Measurements from ENCODE around the gene ZYX.
"Not testable (repeated sequence)": the region's sequence is repeated elsewhere in the genome, so short reads cannot be mapped to it uniquely, and the experiment has no call there.

ZYX gene

DNA sequence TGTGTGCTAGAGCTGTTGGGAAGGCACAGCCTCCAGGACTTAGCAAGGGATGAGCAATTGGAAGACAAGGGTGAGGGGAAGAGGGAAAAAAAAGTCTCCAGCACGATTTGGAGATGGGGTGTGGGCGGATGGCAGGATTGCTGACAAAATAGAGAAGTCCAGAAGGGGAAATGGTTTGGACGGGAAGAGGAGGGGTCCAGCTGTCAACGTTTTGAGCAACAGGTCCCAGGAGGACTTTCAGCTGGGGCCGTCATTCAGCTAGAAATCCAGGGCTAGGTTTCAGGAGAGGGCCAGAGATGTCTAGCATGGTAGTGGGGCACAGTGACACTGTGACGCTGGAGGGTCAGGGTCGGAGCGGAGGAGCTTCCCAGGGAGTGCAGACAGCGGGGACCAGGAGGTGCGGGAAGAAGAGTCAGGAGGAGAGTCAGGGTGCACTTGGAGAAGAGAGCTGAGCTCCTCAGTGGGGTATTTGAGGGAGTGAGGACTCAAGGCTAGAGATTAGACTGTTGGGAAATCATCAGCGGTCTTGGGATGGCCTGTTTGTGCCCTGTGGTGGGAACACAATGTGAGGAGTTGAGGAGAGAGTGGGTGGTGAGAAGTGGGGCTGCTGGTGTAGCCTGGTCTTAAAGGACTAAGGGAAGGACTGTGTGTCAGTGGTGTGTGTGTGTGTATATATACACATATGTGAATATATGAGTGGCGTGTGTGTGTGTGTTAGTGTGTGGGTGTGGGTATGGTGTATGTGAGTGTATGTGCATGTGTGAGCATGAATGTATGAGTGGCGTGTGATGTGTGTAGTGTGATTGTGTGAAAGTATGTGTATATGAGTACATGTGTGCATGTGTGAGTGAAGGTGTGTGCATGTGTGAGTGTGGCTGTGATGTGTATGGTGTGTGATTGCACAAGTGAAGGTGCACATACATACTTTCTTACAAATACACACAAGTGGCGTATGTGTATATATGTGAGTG, 3.8 kb downstream of the ZYX start:
- DNase-seq (ENCODE audit: extremely low read depth in 1 of 2, low read depth in 1 of 2) = no peak

DNA sequence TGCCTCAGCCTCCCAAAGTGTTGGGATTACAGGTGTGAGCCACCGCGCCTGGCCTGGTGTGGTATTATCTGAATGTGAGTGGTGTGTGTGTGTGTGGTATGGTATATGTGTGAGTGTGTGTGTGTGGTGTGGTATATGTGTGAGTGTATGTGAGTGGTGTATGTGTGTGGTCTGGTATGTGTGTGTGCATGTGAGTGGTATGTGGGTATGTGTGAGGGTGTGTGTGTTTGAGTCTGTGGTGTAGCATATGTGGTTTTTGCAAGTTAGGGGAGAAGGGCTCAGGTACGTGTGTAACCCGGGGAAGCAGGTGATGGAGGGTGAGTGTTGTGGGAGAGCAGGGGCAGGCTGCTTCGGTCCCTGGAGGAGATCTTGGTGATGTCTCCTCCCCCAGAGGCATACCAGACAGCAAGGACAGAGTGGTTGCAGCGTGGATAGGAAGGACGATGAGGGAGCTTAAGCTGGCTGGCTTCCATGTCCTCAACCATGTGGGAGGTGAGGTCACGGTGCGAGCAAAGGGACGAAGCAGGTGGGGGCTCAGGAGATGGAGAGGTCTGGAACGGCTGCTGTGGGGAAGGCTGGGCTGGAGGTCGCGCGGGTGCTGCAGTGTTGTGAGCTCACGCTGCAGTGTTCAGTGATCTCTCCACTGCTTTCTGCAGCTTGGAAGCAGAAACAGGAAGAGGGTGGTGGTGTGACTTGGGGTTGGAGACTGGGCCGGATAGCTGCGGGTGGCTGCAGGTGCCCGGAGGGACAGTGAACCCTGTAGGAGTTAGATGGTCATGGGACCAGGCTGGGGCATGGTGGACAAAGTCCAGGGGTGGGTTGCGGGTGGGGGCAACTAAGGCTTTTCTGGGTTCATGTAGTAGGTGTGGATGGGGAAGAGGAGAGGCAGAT, 5.0 kb downstream of the ZYX start:
- DNase-seq (ENCODE audit: extremely low read depth in 1 of 2, low read depth in 1 of 2) = no peak

DNA sequence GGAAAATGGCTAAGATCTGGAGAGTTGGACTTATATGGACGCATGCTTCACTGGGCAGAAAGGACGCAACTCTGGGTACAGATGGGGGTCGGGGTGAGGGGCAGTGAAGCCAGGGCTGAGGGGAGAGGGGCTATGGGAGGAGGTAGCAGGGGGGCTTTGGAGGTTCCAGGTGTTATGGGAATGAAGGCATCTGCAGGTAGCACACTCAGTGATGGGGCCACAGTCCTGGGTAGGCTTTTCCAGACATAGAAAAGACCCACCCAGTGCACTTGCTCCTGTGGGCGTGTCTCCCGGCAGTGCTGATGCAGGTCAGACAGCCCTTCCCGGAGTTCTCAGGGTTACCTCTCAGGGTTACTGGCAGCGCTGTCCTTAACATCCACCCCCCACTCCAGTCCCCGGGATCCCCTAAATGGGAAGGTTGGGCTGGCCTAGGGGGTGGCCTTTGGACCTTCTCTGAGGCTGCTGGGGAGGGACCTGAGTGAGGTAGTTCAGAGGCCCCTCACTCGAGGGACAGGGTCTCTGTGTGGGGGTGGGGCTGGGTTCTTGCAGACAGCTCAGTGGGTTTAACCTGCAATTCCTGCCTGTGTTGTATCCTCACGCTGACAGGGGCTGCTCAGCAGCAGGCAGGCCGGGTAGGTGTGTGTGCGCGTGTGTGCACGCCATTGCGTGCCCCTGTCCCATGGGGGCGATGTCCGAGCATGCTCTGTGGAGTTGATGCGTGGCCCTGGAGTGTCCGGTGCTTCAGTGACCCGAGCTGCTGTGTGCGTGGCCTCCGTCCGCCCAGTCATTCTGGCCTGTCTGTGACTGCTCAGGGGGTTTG, 6.2 kb downstream of the ZYX start:
- no peak for DNase-seq (ENCODE audit: extremely low read depth in 1 of 2, low read depth in 1 of 2)

DNA sequence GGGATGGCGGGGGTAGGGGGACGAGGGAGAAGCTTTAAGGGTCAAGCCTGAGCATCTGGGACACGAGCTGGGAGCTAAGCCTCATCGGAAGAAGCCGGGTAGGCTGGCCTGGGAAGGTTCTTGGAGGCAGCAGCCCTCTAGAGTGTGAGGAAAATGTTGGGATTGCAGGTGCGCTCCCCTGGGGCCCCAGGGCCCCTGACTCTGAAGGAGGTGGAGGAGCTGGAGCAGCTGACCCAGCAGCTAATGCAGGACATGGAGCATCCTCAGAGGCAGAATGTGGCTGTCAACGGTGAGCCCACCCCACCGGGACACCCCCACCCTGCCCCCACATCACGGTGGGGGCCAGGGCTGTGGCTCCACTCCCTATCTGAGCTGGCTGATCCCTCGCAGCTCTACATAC, 6.9 kb downstream of the ZYX start:
- DNase-seq (ENCODE audit: extremely low read depth in 1 of 2, low read depth in 1 of 2) = no peak

DNA sequence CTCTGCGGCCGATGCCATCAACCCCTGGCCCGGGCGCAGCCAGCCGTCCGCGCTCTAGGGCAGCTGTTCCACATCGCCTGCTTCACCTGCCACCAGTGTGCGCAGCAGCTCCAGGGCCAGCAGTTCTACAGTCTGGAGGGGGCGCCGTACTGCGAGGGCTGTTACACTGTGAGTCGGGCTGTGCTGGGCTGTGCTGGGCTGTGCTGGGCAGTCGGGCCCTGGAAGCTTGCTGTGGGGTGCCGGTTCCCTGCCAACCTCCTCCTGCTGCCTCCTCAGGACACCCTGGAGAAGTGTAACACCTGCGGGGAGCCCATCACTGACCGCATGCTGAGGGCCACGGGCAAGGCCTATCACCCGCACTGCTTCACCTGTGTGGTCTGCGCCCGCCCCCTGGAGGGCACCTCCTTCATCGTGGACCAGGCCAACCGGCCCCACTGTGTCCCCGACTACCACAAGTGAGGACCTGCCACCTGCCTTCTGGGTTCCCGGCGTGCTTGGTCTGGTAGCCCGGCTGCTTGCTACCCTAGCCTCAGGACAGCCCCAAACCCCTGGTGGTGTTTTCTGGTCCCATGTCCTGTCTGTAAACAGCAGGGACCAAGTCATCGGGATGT, 7.5 kb downstream of the ZYX start:
- DNase-seq (ENCODE audit: extremely low read depth in 1 of 2, low read depth in 1 of 2) = no peak

DNA sequence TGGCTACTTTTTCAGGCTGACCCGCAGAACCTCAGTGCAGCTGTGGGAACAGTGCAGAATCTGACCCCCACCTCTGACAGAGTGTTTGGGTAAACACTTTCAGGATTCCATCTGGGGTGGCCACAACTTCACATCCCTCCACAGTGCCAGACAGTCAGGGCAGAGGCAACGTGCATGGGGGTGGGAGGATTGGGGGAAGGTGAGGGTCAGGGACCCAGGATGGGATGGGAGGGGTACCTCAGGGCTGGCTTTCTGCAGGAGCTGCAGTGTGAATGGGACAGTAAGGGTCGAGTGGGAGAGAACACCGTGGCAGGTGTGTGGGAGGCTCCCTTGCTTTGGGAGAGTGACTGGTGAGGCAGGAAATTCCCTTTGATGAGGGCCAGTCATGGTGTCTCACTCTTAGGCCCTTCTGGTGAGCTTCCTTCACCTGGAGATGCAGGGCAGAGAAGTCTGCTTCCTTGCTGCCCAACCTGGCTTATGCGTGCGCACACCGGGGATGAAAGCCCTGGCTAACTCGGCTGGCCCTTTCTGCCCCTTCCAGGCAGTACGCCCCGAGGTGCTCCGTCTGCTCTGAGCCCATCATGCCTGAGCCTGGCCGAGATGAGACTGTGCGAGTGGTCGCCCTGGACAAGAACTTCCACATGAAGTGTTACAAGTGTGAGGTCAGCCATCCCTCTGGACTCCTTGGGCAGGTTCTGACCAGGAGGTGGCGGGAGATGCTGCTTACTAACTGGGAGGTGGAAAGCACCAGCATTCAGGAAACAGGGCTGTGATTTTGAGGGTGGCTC, 8.4 kb downstream of the ZYX start:
- DNase-seq (ENCODE audit: extremely low read depth in 1 of 2, low read depth in 1 of 2) = no peak

DNA sequence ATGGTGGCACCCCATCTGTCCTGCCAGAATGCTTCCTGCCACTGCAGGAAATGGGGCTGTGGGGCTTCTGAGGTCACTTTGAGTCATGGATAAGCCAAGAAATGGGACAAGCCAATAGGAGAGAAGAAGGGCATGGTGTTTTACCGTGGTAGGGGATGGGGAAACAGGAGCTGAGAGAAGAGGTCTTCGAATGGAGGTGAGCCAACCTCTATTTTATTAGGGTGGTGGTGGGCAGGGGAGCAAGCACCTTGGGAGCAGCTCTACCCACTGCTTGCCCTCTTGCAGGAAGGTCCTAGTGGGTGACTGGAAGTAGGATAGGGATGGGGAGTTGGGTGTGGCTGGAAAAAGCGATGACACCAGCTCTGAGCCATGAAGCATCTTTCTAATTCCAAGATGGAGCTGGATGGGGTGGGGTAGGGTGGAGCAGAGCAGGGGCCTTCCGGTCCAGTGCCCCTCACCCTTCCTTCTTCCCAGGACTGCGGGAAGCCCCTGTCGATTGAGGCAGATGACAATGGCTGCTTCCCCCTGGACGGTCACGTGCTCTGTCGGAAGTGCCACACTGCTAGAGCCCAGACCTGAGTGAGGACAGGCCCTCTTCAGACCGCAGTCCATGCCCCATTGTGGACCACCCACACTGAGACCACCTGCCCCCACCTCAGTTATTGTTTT, 9.1 kb downstream of the ZYX start:
- no peak for DNase-seq (ENCODE audit: extremely low read depth in 1 of 2, low read depth in 1 of 2)

DNA sequence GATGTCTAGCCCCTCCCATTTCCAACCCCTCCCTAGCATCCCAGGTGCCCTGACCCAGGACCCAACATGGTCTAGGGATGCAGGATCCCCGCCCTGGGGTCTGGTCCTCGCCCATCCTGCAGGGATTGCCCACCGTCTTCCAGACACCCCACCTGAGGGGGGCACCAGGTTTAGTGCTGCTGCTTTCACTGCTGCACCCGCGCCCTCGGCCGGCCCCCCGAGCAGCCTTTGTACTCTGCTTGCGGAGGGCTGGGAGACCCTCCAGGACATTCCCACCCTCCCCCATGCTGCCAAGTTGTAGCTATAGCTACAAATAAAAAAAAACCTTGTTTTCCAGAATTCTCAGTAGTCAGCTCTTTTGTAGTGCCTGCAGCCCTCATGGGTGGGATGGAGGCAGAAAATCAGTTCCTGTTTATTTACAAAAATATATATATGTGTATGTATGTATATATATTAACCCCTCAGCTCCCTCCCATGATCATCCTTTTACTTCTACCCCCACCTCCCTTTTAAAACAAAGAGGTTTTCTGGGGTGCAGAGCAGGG, 9.7 kb downstream of the ZYX start:
- no peak for DNase-seq (ENCODE audit: extremely low read depth in 1 of 2, low read depth in 1 of 2)

DNA sequence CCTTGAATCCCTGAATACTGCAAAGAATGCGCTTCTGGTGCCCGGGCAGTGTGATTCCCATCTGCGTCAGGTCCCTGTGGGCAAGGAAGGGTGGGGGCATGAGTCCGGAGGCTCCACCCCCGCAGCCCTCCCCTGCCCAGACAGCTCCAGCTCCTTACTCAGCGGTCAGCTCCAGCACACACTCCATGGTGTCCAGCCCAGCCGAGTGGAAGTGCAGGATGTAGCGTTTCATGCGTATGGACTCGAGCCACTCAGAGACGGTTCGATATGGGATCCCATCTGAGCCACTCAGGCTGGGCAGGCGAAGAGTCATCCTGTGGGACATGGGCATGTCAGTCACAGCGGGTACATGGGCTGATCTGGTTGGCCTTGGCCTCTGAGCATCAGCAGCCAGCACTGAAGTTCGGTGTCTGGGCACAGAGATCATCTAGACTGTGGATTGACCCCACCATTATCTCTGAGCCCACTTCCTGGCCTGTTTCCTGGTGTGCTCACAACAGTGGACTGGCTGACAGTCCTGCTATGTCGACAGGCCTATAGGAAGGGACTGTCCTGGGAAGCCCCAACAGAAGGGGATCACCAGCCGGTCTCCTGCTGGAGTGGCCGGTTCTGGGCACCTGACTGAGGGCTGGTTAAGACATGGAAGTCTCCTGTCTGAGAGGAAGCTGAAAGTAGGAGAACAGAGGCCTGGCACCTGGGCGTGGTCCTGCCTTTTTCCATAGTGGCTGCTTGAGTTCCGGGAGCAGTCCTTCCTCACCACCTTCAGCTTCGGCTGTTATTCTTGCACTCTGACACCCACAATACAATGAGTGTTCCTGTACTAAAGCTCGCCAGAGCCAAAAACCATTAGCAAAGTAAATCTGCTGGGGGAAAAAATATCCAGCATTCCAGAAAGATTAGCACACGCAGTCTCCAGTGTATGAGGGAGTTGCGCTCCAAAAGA, 10.6 kb downstream of the ZYX start:
- no peak for DNase-seq (ENCODE audit: extremely low read depth in 1 of 2, low read depth in 1 of 2)

DNA sequence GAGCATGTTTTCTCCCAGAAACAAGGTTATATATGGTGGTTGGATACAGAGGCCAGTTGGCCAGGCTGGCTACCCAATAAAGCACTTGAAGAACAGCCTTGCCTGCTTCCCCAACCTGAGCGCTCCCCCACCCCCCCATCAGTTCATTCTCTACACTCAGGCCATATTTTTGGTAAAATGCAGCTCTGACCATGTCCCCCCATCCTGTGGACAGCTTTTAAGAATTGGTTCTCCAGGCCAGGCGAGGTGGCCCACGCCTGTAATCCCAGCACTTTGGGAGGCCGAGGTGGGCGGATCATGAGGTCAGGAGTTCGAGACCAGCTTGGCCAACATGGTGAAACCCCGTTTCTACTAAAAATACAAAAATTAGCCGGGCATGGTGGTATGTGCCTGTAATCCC, 11.3 kb downstream of the ZYX start:
- DNase-seq (ENCODE audit: extremely low read depth in 1 of 2, low read depth in 1 of 2) = not testable (repeated sequence)

DNA sequence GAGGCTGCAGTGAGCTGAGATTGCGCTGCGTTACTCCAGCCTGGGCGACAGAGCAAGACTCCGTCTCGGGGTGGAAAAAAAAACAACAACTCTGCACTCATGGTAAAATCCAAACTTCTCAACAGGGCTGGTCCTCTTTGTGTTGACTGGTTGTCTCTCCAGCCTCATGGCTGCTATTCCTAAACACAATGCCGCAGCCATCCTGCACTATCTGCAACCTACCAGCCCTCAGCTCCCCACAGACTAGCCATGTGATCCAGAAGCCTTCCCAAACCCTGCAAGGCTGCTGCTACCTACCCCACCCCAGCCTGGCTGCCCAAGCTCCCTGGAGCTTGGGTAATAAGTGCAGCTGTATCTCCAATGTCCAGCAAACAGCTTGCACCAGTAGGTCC, 11.7 kb downstream of the ZYX start:
- DNase-seq (ENCODE audit: extremely low read depth in 1 of 2, low read depth in 1 of 2) = no peak

DNA sequence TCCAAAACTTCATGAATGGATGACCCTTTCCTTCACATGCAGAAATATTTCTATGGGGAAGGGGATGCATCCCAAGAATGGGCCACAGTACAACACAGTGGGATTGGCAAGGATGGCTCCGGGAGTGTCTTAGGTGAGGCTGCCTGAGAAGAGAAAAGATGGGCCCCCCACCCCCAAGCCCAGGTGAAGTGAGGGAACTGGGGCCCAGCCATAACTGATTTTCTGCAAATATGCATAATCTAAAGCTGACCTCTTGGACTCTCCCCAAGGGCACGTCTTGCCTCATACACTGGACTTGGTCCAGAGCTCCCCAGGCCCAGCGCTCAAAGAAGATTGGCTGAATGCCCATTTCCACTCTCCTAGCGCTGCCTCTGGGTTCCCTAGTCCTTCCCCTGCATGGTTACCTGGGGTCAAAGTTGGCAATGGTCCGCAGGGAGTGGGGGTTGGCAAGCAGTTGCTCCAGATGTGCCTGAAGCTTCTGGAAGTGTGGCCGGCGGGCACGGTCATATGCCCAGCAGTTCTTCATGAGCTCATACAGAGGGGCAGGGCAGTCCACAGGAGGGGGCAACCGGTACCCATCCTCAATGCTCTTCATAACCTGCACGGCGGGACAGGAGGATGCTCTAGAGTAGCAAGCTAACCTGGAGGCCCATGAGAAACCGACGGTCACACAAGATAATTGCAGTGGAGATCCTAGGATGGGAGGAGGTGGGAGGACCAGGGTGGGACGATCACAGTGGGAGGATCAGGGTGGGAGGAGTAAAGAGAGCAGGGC, 12.3 kb downstream of the ZYX start:
- DNase-seq (ENCODE audit: extremely low read depth in 1 of 2, low read depth in 1 of 2) = no peak

DNA sequence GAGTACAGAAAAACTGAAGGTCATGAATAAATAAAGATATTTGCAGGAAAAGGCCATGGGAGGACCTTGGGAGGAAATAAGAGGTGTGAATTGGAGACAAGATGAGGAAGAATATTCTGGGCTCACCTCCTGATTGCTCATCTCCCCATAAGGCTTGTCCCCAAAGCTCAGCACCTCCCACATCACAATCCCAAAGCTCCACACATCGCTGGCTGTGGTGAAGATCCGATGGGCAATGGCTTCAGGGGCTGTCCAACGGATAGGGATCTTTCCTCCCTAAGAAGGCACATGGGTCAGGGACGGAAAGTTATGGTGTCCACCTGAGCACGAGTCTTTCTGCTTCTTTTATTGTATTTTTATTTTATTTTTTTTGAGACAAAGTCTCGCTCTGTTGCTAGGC, 12.9 kb downstream of the ZYX start:
- DNase-seq (ENCODE audit: extremely low read depth in 1 of 2, low read depth in 1 of 2) = no peak

DNA sequence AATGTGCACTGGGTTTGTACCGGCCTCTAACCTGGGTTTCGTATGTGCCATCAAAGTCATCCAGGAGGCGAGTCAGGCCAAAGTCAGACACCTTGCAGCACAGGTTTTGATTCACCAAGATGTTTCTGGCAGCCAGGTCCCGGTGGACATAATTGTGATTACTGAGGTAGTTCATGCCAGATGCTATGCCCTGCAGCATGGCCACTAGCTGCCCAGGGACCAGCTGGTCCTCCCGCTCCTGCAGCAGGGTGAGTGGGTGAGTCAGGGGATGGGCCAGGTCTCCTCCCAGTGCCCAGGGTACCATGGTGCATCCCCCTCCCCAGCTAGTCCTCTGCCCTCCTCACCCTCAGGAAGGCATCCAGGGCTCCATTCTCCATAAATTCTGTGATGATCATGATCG, 13.6 kb downstream of the ZYX start:
- no peak for DNase-seq (ENCODE audit: extremely low read depth in 1 of 2, low read depth in 1 of 2)

DNA sequence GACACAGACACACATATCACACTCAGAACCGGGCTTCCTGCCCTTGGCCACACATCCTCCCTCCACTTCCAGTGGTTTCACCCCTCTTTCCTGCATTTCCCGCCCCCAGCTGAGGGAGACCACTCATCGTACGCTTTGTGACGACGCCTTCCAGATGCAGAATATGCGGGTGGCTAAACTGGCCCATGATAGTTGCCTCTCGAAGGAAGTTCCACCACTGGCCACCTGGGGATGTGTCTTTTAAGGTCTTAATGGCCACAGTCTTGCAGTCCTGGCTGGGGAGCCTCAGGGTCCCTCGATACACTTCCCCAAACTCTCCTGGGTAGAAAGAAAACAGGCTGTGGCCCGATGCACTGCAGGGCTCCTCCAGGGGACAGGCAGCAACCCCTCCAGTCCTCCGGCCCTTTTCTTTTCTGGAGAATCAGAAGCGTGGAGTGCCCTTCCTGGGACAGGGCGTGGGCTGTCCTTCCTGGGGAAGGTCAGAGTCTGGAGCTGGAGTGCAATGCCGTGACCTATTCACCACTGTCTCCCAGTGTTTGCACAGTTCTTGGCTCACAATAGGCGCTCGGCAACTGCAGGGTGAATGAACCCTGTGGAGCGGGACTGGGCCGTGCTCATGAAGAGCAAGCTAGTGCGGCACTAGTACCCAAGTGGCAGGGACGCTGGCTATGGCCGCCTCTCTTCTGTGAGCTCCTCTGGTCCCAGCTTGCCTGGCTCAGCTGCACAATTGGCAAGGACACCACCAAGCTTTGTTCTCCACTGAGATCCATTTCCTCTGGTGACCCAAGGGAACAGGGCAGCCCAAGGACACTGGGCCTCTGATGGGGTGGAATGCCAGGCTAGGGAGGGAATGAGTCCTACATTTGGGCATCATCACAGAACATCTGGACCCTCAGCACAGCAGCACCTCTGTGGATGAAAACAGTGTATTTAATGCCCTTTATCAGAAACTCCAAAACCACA, 14.3 kb downstream of the ZYX start:
- no peak for DNase-seq (ENCODE audit: extremely low read depth in 1 of 2, low read depth in 1 of 2)

DNA sequence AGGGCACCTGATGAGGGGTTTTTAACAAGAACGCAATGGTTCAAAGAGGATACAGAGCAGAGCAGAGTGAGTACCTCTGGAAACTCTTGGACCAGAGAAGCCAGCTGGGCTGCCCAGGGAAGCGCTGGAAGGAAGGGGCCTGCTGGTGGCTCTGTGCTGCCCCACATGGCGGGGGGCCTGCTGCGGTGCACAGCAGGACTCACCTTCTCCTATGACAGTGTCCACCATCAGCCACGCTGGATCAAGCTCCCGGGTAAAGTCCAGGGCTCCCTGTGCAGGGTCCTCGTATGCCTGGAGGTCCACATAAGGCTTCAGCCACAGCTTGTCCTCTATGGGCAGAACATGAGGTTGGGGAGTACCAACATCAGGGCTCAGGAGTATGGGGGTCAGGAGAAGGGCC, 15.0 kb downstream of the ZYX start:
- no peak for DNase-seq (ENCODE audit: extremely low read depth in 1 of 2, low read depth in 1 of 2)
